ENCODE measurements around the gene IL26. TPM values are rescaled to one million over a fixed set of nuclear protein-coding genes. Genes with fewer than 3 reads are reported as not detected.
A peak's percentile ranks its signal among the peaks of the same experiment; 100 is the strongest.
"Not testable (repeated sequence)": the region's sequence is repeated elsewhere in the genome, so short reads cannot be mapped to it uniquely, and the experiment has no call there.

Gene IL26
- polyA plus RNA-seq, 3 donors from 2014 or later, result not detected

- peak overlapping the region in 3 of 6 donors; percentile 0 to 89 (median 59) for H3K27ac Mint-ChIP-seq
- peak overlapping the region in 4 of 5 donors; percentile 48 to 98 (median 88) for H3K4me3 Mint-ChIP-seq
- H3K27me3 Mint-ChIP-seq (ENCODE audit: low read depth in 3 of 3), result peaks cover 0 to 5% (median 2%) of the 10 kb centered on the region in 3 donors
- H3K9me3 Mint-ChIP-seq, result no peaks in the 10 kb centered on the region
- peaks cover 0 to 3% (median 0%) of the 10 kb centered on the region in 3 donors for H3K36me3 Mint-ChIP-seq
- DNase-seq, result no peak
- H3K4me1 Mint-ChIP-seq, result peaks cover 27 to 28% of the 10 kb centered on the region in 2 donors
Measured at GRCh38 chr12:68235576-68235975, 10.0 kb upstream of the IL26 start.

GRCh38 chr12:68234140-68234539 lies 8.5 kb upstream of the IL26 start:
- no peak for DNase-seq
- Mint-ChIP-seq H3K4me1 (peaks cover 19 to 21% of the 10 kb centered on the region in 2 donors), H3K27me3 (ENCODE audit: low read depth in 3 of 3) (peaks cover 0 to 3% (median 2%) of the 10 kb centered on the region in 3 donors), H3K36me3 (peaks cover 0 to 3% (median 0%) of the 10 kb centered on the region in 3 donors), H3K9me3 (no peaks in the 10 kb centered on the region), H3K4me3 (no peak overlapping the region), H3K27ac (peak overlapping the region in 1 of 6 donors; percentile 20)

- Mint-ChIP-seq H3K4me3 (no peak overlapping the region), H3K27me3 (ENCODE audit: low read depth in 3 of 3) (peaks cover 0 to 3% (median 2%) of the 10 kb centered on the region in 3 donors), H3K27ac (no peak overlapping the region), H3K9me3 (no peaks in the 10 kb centered on the region), H3K36me3 (peaks cover 0 to 3% (median 0%) of the 10 kb centered on the region in 3 donors), H3K4me1 (peaks cover 19 to 21% of the 10 kb centered on the region in 2 donors)
- DNase-seq, result no peak
Measured at GRCh38 chr12:68233498-68233897, 7.9 kb upstream of the IL26 start.

DNA sequence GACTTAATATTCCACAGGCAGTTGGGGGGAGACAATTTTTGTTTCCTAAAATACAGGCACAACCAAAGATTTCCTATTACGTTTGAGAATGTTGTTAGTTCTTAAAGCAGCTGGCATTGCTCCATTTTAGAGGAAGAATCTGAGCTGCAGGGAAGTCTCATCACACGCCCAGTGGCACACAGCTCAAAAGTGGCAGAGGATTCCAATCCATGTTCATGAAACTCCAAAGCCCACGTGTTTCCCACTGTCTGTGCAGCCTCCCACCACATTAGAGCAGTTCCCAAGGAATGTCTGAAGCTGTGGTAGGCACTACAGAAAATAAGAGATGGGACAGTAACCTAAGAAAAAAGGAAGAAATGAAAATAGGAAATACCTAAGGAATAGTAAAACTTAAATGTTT lies 6.1 kb upstream of the IL26 start:
- H3K4me3 Mint-ChIP-seq, result no peak overlapping the region
- H3K4me1 Mint-ChIP-seq, result peaks cover 11 to 14% of the 10 kb centered on the region in 2 donors
- peaks cover 2 to 3% (median 2%) of the 10 kb centered on the region in 3 donors for H3K27me3 Mint-ChIP-seq (ENCODE audit: low read depth in 3 of 3)
- DNase-seq, result no peak
- H3K36me3 Mint-ChIP-seq, result peaks cover 0 to 2% (median 0%) of the 10 kb centered on the region in 3 donors
- H3K27ac Mint-ChIP-seq, result no peak overlapping the region
- no peaks in the 10 kb centered on the region for H3K9me3 Mint-ChIP-seq

DNA sequence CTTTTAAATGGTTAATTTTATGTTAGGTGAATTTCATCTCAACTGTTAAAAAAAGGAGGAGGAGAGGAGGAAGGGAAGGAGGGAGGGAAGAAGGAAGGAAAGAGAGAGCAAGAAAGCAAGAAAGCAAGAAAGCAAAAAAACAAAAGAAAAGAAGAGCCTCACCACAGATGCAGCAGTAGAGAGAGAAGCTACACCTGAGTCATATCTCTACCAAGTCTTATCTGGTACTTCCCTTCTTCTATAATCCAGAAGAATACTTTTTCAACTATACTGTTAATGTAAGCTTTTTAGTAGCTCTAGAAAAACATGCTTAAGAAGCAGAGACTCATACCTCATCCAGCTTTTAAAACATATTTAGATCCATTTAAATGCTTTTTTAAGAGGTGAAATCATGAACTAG lies 5.6 kb upstream of the IL26 start:
- H3K4me1 Mint-ChIP-seq, result peaks cover 7 to 9% of the 10 kb centered on the region in 2 donors

DNA sequence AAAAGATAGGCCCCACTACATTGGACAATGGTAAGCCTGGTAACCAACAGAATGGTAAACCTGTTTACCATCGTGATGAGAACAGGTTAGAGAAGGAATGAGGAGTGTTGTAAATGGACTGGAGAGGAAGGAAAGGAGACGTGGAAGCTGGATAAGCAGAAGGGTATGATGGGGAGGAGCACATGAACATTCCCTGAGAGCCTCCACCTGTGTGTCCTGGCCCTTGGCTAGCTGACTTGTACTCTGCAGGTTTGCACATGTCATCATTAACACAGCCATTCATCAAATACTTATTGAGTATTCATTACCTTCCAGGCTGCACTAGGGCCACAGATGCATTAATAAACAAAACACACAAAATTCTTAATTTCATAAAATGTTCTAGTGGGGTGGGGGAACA lies 4.3 kb upstream of the IL26 start:
- Mint-ChIP-seq H3K27ac (no peak overlapping the region), H3K36me3 (no peaks in the 10 kb centered on the region), H3K9me3 (no peaks in the 10 kb centered on the region), H3K4me1 (no peaks in the 10 kb centered on the region), H3K4me3 (no peak overlapping the region), H3K27me3 (ENCODE audit: low read depth in 3 of 3) (peaks cover 0 to 5% (median 2%) of the 10 kb centered on the region in 3 donors)
- no peak for DNase-seq

More for the DNA sequence above, 5.6 kb upstream of the IL26 start:
- peaks cover 2 to 4% (median 3%) of the 10 kb centered on the region in 3 donors for H3K27me3 Mint-ChIP-seq (ENCODE audit: low read depth in 3 of 3)
- no peaks in the 10 kb centered on the region for H3K9me3 Mint-ChIP-seq
- H3K4me3 Mint-ChIP-seq, result no peak overlapping the region
- no peaks in the 10 kb centered on the region for H3K36me3 Mint-ChIP-seq
- no peak overlapping the region for H3K27ac Mint-ChIP-seq
- no peak for DNase-seq

DNA sequence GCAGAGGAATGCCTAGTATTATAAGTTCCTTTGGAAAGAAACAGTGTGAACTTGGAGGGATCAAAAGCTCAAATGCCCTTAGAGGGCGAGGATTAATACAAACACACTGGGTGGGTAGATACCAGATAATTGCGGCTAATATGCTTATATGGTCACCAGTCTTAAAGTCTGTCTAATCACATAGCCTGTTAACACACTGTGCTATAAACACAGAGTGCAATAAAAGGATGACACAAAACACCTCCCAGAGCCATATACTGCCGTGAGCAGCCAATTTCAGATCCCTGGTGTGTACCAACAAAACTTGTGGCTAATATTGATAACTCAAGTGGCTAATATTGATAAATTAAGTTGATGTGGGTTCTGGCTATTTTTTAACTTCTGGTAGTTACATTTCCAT lies 1.7 kb upstream of the IL26 start:
- H3K36me3 Mint-ChIP-seq, result no peaks in the 10 kb centered on the region
- H3K9me3 Mint-ChIP-seq, result no peaks in the 10 kb centered on the region
- H3K27ac Mint-ChIP-seq, result no peak overlapping the region
- peaks cover 0 to 4% (median 2%) of the 10 kb centered on the region in 3 donors for H3K27me3 Mint-ChIP-seq (ENCODE audit: low read depth in 3 of 3)
- H3K4me1 Mint-ChIP-seq, result peaks cover 8 to 14% of the 10 kb centered on the region in 2 donors
- no peak overlapping the region for H3K4me3 Mint-ChIP-seq
- no peak for DNase-seq

- Mint-ChIP-seq H3K4me3 (no peak overlapping the region), H3K9me3 (no peaks in the 10 kb centered on the region), H3K36me3 (no peaks in the 10 kb centered on the region)
Measured at GRCh38 chr12:68224613-68225285, 861 bp downstream of the IL26 start.

GRCh38 chr12:68223067-68223747 lies 2.4 kb downstream of the IL26 start:
- peak; percentile 65 to 70 (median 67) for DNase-seq
- no peaks in the 10 kb centered on the region for H3K9me3 Mint-ChIP-seq
- H3K4me3 Mint-ChIP-seq, result peak overlapping the region; percentile 44 to 74 (median 59)
- peaks cover 8 to 14% of the 10 kb centered on the region in 2 donors for H3K4me1 Mint-ChIP-seq
- H3K27me3 Mint-ChIP-seq (ENCODE audit: low read depth in 3 of 3), result peaks cover 2 to 4% (median 2%) of the 10 kb centered on the region in 3 donors
- H3K36me3 Mint-ChIP-seq, result no peaks in the 10 kb centered on the region
- H3K27ac Mint-ChIP-seq, result peak overlapping the region in 1 of 6 donors; percentile 48

More at GRCh38 chr12:68224613-68225285, 861 bp downstream of the IL26 start:
- DNase-seq, result no peak
- peaks cover 8 to 14% of the 10 kb centered on the region in 2 donors for H3K4me1 Mint-ChIP-seq
- no peak overlapping the region for H3K27ac Mint-ChIP-seq
- peaks cover 2 to 4% (median 2%) of the 10 kb centered on the region in 3 donors for H3K27me3 Mint-ChIP-seq (ENCODE audit: low read depth in 3 of 3)

- Mint-ChIP-seq H3K27ac (no peak overlapping the region), H3K36me3 (no peaks in the 10 kb centered on the region), H3K4me1 (peaks cover 8 to 14% of the 10 kb centered on the region in 2 donors), H3K27me3 (ENCODE audit: low read depth in 3 of 3) (peaks cover 2 to 8% (median 4%) of the 10 kb centered on the region in 3 donors), H3K9me3 (no peaks in the 10 kb centered on the region), H3K4me3 (no peak overlapping the region)
- no peak for DNase-seq
Measured at GRCh38 chr12:68222326-68222725, 3.3 kb downstream of the IL26 start.

DNA sequence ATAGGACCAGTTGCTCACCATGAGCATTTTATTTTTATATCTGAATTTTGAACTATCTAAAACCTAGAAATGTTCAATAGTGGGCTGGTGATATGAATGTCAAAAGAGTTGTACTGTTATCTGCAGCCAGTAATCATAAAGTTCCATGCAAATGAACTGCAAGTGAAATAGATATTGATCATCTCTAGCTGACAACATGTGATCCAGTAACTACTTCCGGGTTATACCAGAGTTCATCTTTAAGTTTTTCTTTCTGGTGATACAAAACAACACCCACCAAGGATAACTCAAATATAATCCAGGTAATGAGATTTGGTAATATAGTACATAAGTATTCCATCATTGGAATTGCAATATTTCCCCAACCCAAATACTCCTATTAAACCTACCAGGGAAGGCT lies 4.1 kb downstream of the IL26 start:
- Mint-ChIP-seq H3K36me3 (no peaks in the 10 kb centered on the region), H3K9me3 (no peaks in the 10 kb centered on the region), H3K4me3 (no peak overlapping the region), H3K27ac (no peak overlapping the region), H3K27me3 (ENCODE audit: low read depth in 3 of 3) (peaks cover 2 to 6% (median 4%) of the 10 kb centered on the region in 3 donors), H3K4me1 (peaks cover 8 to 14% of the 10 kb centered on the region in 2 donors)
- no peak for DNase-seq

- Mint-ChIP-seq H3K27ac (no peak overlapping the region), H3K4me1 (no peaks in the 10 kb centered on the region), H3K27me3 (ENCODE audit: low read depth in 3 of 3) (peaks cover 0 to 4% (median 4%) of the 10 kb centered on the region in 3 donors)
Measured at GRCh38 chr12:68210875-68211274, 14.7 kb downstream of the IL26 start.

DNA sequence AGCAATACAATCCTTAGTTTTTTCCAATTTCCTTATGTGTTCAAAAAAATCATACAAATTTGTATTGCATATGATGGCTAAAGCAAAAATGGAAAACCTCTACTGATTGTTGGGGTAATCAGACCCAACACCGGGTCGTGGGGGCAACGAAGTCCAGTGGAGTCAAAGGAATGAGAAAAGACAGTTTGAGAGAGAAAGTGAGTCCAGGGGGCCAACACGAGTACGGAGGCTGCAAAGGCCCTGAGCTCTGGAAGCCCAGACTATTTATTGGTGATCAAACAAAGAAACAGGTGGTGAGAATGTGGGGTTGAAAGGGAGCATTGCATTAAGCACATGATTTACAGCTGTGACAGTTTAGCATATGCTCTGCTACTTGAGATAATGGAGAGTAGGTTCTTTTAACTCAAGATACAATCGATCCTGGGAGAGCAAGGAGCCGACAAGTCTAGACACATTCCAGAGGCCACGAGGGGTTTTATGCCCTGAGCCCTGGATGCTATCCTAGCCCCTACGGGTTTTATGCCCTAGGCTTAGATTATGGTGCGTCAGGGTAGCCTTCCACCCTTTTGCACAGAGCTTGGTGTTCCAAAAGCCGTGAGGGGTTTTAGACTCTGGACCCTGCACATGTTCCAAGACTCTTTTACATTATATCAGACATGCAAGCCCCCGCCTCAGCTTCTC lies 16.4 kb downstream of the IL26 start:
- not testable (repeated sequence) for H3K36me3 Mint-ChIP-seq; H3K9me3 Mint-ChIP-seq; H3K27me3 Mint-ChIP-seq (ENCODE audit: low read depth in 3 of 3); DNase-seq; H3K4me3 Mint-ChIP-seq; H3K4me1 Mint-ChIP-seq
- peak overlapping the region in 1 of 6 donors; percentile 22 for H3K27ac Mint-ChIP-seq

More at GRCh38 chr12:68210875-68211274, 14.7 kb downstream of the IL26 start:
- Mint-ChIP-seq H3K9me3 (peaks cover 0 to 1% (median 0%) of the 10 kb centered on the region in 6 donors), H3K4me3 (no peak overlapping the region), H3K36me3 (no peaks in the 10 kb centered on the region)
- DNase-seq, result no peak

GRCh38 chr12:68207276-68207675 lies 18.3 kb downstream of the IL26 start:
- Mint-ChIP-seq H3K9me3 (peaks cover 0 to 1% (median 0%) of the 10 kb centered on the region in 6 donors), H3K36me3 (no peaks in the 10 kb centered on the region), H3K27me3 (ENCODE audit: low read depth in 3 of 3) (peaks cover 0 to 4% (median 0%) of the 10 kb centered on the region in 3 donors), H3K4me3 (no peak overlapping the region), H3K4me1 (peaks cover 15 to 16% of the 10 kb centered on the region in 2 donors), H3K27ac (no peak overlapping the region)
- no peak for DNase-seq
